ENCODE data around the gene CRACDL. TPM values are rescaled to one million over a fixed set of nuclear protein-coding genes. Genes with fewer than 3 reads are reported as not detected.
"Not testable (repeated sequence)": the region's sequence is repeated elsewhere in the genome, so short reads cannot be mapped to it uniquely, and the experiment has no call there.

The CRACDL gene
- total RNA-seq, 2 donors from 2014 or later = 0.13 to 0.16 TPM

GRCh38 chr2:98902209-98903063 lies 33.6 kb downstream of the CRACDL start:
- H3K36me3 Mint-ChIP-seq (ENCODE audit: low read depth) = no peaks in the 10 kb centered on the region
- no peaks in the 10 kb centered on the region for H3K4me1 Mint-ChIP-seq
- H3K27ac Mint-ChIP-seq = no peak overlapping the region
- no peaks in the 10 kb centered on the region for H3K9me3 Mint-ChIP-seq
- peaks cover 2% of the 10 kb centered on the region for H3K27me3 Mint-ChIP-seq
- no peak overlapping the region for H3K4me3 Mint-ChIP-seq
- no peak for ATAC-seq (replicated peaks)

GRCh38 chr2:98901702-98902101 lies 34.3 kb downstream of the CRACDL start:
- ATAC-seq (replicated peaks) = no peak
- Mint-ChIP-seq H3K27ac (no peak overlapping the region), H3K36me3 (ENCODE audit: low read depth) (no peaks in the 10 kb centered on the region)

GRCh38 chr2:98901291-98901690 lies 34.7 kb downstream of the CRACDL start:
- Mint-ChIP-seq H3K4me1 (no peaks in the 10 kb centered on the region), H3K36me3 (ENCODE audit: low read depth) (no peaks in the 10 kb centered on the region), H3K9me3 (no peaks in the 10 kb centered on the region), H3K27me3 (no peaks in the 10 kb centered on the region), H3K27ac (no peak overlapping the region), H3K4me3 (no peak overlapping the region)
- no peak for ATAC-seq (replicated peaks)

More at GRCh38 chr2:98901702-98902101, 34.3 kb downstream of the CRACDL start:
- H3K4me3 Mint-ChIP-seq = no peak overlapping the region
- no peaks in the 10 kb centered on the region for H3K9me3 Mint-ChIP-seq
- H3K4me1 Mint-ChIP-seq = no peaks in the 10 kb centered on the region
- no peaks in the 10 kb centered on the region for H3K27me3 Mint-ChIP-seq

GRCh38 chr2:98900721-98901120 lies 35.3 kb downstream of the CRACDL start:
- no peak overlapping the region for H3K27ac Mint-ChIP-seq
- H3K36me3 Mint-ChIP-seq (ENCODE audit: low read depth) = no peaks in the 10 kb centered on the region
- no peaks in the 10 kb centered on the region for H3K9me3 Mint-ChIP-seq
- H3K27me3 Mint-ChIP-seq = no peaks in the 10 kb centered on the region
- H3K4me3 Mint-ChIP-seq = no peak overlapping the region
- ATAC-seq (replicated peaks) = no peak
- no peaks in the 10 kb centered on the region for H3K4me1 Mint-ChIP-seq

- H3K36me3 Mint-ChIP-seq (ENCODE audit: low read depth); H3K4me3 Mint-ChIP-seq; H3K4me1 Mint-ChIP-seq; ATAC-seq (replicated peaks); H3K27ac Mint-ChIP-seq; H3K27me3 Mint-ChIP-seq; H3K9me3 Mint-ChIP-seq: not testable (repeated sequence)
Measured at GRCh38 chr2:98899703-98900078, 36.3 kb downstream of the CRACDL start.

GRCh38 chr2:98899041-98899702 lies 36.9 kb downstream of the CRACDL start:
- no peak for ATAC-seq (replicated peaks)
- no peaks in the 10 kb centered on the region for H3K27me3 Mint-ChIP-seq

GRCh38 chr2:98898423-98898841 lies 37.6 kb downstream of the CRACDL start:
- Mint-ChIP-seq H3K9me3 (no peaks in the 10 kb centered on the region), H3K4me1 (peaks cover 3% of the 10 kb centered on the region), H3K27me3 (no peaks in the 10 kb centered on the region), H3K36me3 (ENCODE audit: low read depth) (no peaks in the 10 kb centered on the region), H3K4me3 (no peak overlapping the region), H3K27ac (no peak overlapping the region)
- no peak for ATAC-seq (replicated peaks)

More at GRCh38 chr2:98899041-98899702, 36.9 kb downstream of the CRACDL start:
- H3K4me3 Mint-ChIP-seq = no peak overlapping the region
- H3K27ac Mint-ChIP-seq = no peak overlapping the region
- no peaks in the 10 kb centered on the region for H3K4me1 Mint-ChIP-seq
- H3K36me3 Mint-ChIP-seq (ENCODE audit: low read depth) = no peaks in the 10 kb centered on the region
- H3K9me3 Mint-ChIP-seq = no peaks in the 10 kb centered on the region

- no peaks in the 10 kb centered on the region for H3K27me3 Mint-ChIP-seq
- H3K36me3 Mint-ChIP-seq (ENCODE audit: low read depth) = no peaks in the 10 kb centered on the region
- no peaks in the 10 kb centered on the region for H3K9me3 Mint-ChIP-seq
- peaks cover 3% of the 10 kb centered on the region for H3K4me1 Mint-ChIP-seq
- H3K4me3 Mint-ChIP-seq = no peak overlapping the region
- H3K27ac Mint-ChIP-seq = no peak overlapping the region
- no peak for ATAC-seq (replicated peaks)
Measured at GRCh38 chr2:98897746-98898145, 38.3 kb downstream of the CRACDL start.

GRCh38 chr2:98896944-98897343 lies 39.1 kb downstream of the CRACDL start:
- Mint-ChIP-seq H3K27ac (no peak overlapping the region), H3K36me3 (ENCODE audit: low read depth) (no peaks in the 10 kb centered on the region), H3K9me3 (no peaks in the 10 kb centered on the region), H3K27me3 (no peaks in the 10 kb centered on the region), H3K4me1 (peaks cover 3% of the 10 kb centered on the region), H3K4me3 (no peak overlapping the region)
- ATAC-seq (replicated peaks) = no peak

- Mint-ChIP-seq H3K9me3 (no peaks in the 10 kb centered on the region), H3K27ac (no peak overlapping the region), H3K36me3 (ENCODE audit: low read depth) (no peaks in the 10 kb centered on the region), H3K4me1 (peaks cover 3% of the 10 kb centered on the region), H3K4me3 (no peak overlapping the region), H3K27me3 (no peaks in the 10 kb centered on the region)
- ATAC-seq (replicated peaks) = no peak
Measured at GRCh38 chr2:98896416-98896815, 39.6 kb downstream of the CRACDL start.

- Mint-ChIP-seq H3K27me3 (no peaks in the 10 kb centered on the region), H3K27ac (no peak overlapping the region), H3K4me3 (no peak overlapping the region), H3K9me3 (no peaks in the 10 kb centered on the region), H3K4me1 (peaks cover 3% of the 10 kb centered on the region), H3K36me3 (ENCODE audit: low read depth) (no peaks in the 10 kb centered on the region)
- ATAC-seq (replicated peaks) = no peak
Measured at GRCh38 chr2:98895901-98896300, 40.1 kb downstream of the CRACDL start.

- Mint-ChIP-seq H3K4me3 (no peak overlapping the region), H3K27ac (no peak overlapping the region)
Measured at GRCh38 chr2:98895221-98895620, 40.8 kb downstream of the CRACDL start.

GRCh38 chr2:98894331-98895000 lies 41.6 kb downstream of the CRACDL start:
- peaks cover 7% of the 10 kb centered on the region for H3K9me3 Mint-ChIP-seq
- H3K4me1 Mint-ChIP-seq = peaks cover 3% of the 10 kb centered on the region

More at GRCh38 chr2:98895221-98895620, 40.8 kb downstream of the CRACDL start:
- H3K9me3 Mint-ChIP-seq = peaks cover under 1% of the 10 kb centered on the region
- no peak for ATAC-seq (replicated peaks)
- peaks cover 3% of the 10 kb centered on the region for H3K4me1 Mint-ChIP-seq
- peaks cover under 1% of the 10 kb centered on the region for H3K27me3 Mint-ChIP-seq
- H3K36me3 Mint-ChIP-seq (ENCODE audit: low read depth) = no peaks in the 10 kb centered on the region

GRCh38 chr2:98893911-98894321 lies 42.1 kb downstream of the CRACDL start:
- Mint-ChIP-seq H3K36me3 (ENCODE audit: low read depth) (no peaks in the 10 kb centered on the region), H3K27ac (no peak overlapping the region), H3K9me3 (peaks cover 7% of the 10 kb centered on the region), H3K27me3 (peaks cover 6% of the 10 kb centered on the region), H3K4me3 (no peak overlapping the region), H3K4me1 (peaks cover 3% of the 10 kb centered on the region)
- ATAC-seq (replicated peaks) = no peak

More at GRCh38 chr2:98894331-98895000, 41.6 kb downstream of the CRACDL start:
- Mint-ChIP-seq H3K27me3 (peaks cover 6% of the 10 kb centered on the region), H3K36me3 (ENCODE audit: low read depth) (no peaks in the 10 kb centered on the region), H3K27ac (no peak overlapping the region), H3K4me3 (no peak overlapping the region)
- ATAC-seq (replicated peaks) = no peak
